Activated B cell treated with CpG ODN at 0.5 μM for 24 hours (primary cell): ENCODE measurements around the gene KDM6A. TPM values are rescaled to one million over a fixed set of nuclear protein-coding genes. Genes with fewer than 3 reads are reported as not detected.
A peak's percentile ranks its signal among the peaks of the same experiment; 100 is the strongest.
"Not testable (repeated sequence)": the region's sequence is repeated elsewhere in the genome, so short reads cannot be mapped to it uniquely, and the experiment has no call there.

ENCODE experiments used
- ATAC-seq: fragments of 200-7000 bp; cut with Tn5 transposase; one replicate; pipeline ENCODE4 v1.10.0; 2021; ENCODE audit warnings: low read depth, mild to moderate bottlenecking, moderate library complexity
- CTCF ChIA-PET: fragments of 350-600 bp; sonication (Branson Sonifier 250); formaldehyde crosslinking; loops from one replicate; lab custom pipeline; 2021; ENCODE audit warnings: antibody characterized with exemption; lab: Charles Lee
- POLR2A ChIA-PET: fragments of 350-600 bp; sonication (Branson Sonifier 250); formaldehyde crosslinking; loops from one replicate; lab custom pipeline; 2021; ENCODE audit warnings: antibody characterized with exemption; lab: Charles Lee
- DNase-seq: peaks from one replicate; pipeline ENCODE4 v3.0.0; 2022
- H3K27ac Mint-ChIP-seq: one replicate; pipeline ENCODE4 v1.8.0; 2020; ENCODE audit warnings: mixed read lengths
- H3K27me3 Mint-ChIP-seq: one replicate; pipeline ENCODE4 v1.8.0; 2021; ENCODE audit warnings: mixed read lengths
- H3K36me3 Mint-ChIP-seq: one replicate; pipeline ENCODE4 v1.8.0; 2021; ENCODE audit warnings: low read depth, mixed read lengths
- H3K4me1 Mint-ChIP-seq: one replicate; pipeline ENCODE4 v1.8.0; 2021; ENCODE audit warnings: mixed read lengths
- H3K4me3 Mint-ChIP-seq: one replicate; pipeline ENCODE4 v1.8.0; 2020; ENCODE audit warnings: mild to moderate bottlenecking, mixed read lengths
- H3K9me3 Mint-ChIP-seq: one replicate; pipeline ENCODE4 v1.8.0; 2020; ENCODE audit warnings: mixed read lengths
- intact Hi-C: fragments of 100-400 bp; cut with micrococcal nuclease; formaldehyde crosslinking; loops from one replicate; pipeline ENCODE4 v1.15.1; 2024
- total RNA-seq: library from RNA; stranded (reverse); gene quantifications from 2 replicates; pipeline ENCODE4 v1.2.3, GENCODE V29; 2022
- TF ChIP-seq, protein P1 (sequence below): fragments of 200-600 bp; IDR thresholded peaks from one replicate; pipeline ENCODE4 v1.8.0; 2022; ENCODE audit warnings: antibody characterized with exemption, mild to moderate bottlenecking

Gene KDM6A
- total RNA-seq, 1 donor from 2014 or later, result 36.0 TPM

DNA sequence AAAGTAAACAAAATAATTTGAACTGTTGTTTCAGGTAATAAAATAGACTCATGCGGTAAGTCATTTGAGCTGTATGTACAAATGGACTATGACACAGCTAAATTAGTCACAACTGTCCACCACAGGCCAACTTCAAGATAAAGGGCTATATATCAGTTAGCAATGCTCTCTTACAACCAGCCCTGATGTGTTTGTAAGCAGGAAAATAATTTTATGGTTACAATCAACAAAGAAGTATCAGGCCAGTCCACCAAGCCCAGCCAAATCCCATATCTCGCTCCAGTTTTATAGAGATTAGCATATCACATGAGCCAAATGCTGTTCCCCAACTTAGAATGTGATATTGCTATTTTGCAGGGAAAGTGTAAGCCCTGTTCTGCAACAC lies 29.7 kb upstream of the KDM6A start:
- Mint-ChIP-seq H3K27ac (no peak overlapping the region), H3K4me3 (no peak overlapping the region), H3K27me3 (no peaks in the 10 kb centered on the region), H3K9me3 (no peaks in the 10 kb centered on the region), H3K4me1 (no peaks in the 10 kb centered on the region), H3K36me3 (no peaks in the 10 kb centered on the region)
- POLR2A ChIA-PET, result no interaction called here
- TF ChIP-seq, protein P1, sequence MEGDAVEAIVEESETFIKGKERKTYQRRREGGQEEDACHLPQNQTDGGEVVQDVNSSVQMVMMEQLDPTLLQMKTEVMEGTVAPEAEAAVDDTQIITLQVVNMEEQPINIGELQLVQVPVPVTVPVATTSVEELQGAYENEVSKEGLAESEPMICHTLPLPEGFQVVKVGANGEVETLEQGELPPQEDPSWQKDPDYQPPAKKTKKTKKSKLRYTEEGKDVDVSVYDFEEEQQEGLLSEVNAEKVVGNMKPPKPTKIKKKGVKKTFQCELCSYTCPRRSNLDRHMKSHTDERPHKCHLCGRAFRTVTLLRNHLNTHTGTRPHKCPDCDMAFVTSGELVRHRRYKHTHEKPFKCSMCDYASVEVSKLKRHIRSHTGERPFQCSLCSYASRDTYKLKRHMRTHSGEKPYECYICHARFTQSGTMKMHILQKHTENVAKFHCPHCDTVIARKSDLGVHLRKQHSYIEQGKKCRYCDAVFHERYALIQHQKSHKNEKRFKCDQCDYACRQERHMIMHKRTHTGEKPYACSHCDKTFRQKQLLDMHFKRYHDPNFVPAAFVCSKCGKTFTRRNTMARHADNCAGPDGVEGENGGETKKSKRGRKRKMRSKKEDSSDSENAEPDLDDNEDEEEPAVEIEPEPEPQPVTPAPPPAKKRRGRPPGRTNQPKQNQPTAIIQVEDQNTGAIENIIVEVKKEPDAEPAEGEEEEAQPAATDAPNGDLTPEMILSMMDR, result no peak
- no peak for ATAC-seq
- DNase-seq, result no peak
- intact Hi-C loops, result no loop called here
- CTCF ChIA-PET, result no interaction called here

DNA sequence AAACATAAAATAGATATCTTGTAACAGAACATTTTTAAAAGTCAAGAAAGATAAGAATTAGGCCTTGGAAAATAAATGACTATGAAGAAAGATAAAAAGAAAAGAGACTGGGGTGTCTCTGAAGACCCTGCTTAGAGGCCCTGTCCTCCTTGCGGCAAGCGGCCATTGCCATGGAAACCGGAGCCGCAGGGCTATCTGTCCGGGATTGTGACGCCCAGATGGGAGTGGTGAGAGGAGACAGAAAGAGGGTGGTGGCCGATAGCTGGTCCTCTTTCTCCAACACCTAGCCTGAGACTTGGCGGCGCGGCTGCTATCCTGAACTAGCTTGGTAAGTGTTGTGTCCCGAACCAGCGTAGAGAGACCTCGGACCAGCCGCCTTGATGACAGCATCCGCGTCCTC lies 29.2 kb upstream of the KDM6A start, which contains the start of gene DUSP21:
DUSP21 (plus strand) TSS at position 269 of the 400 bp plus-strand sequence; CDS start at position 381, 112 bp downstream.
- POLR2A ChIA-PET, result no interaction called here
- intact Hi-C loops, result no loop called here

DNA sequence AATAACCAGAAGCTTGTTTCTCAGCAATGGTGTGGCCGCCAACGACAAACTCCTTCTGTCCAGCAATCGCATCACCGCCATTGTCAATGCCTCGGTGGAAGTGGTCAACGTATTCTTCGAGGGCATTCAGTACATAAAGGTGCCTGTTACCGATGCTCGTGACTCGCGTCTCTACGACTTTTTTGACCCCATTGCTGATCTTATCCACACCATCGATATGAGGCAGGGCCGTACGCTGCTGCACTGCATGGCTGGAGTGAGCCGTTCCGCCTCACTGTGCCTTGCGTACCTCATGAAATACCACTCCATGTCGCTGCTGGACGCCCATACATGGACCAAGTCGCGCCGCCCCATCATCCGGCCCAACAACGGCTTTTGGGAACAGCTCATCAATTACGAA lies 28.8 kb upstream of the KDM6A start:
- DNase-seq (no peak), ATAC-seq (no peak)
- Mint-ChIP-seq H3K4me1 (no peaks in the 10 kb centered on the region), H3K27me3 (no peaks in the 10 kb centered on the region), H3K9me3 (no peaks in the 10 kb centered on the region), H3K4me3 (no peak overlapping the region), H3K27ac (no peak overlapping the region), H3K36me3 (no peaks in the 10 kb centered on the region)
- TF ChIP-seq, protein P1, result no peak
- intact Hi-C loops, result no loop called here
- ChIA-PET POLR2A (no interaction called here), CTCF (no interaction called here)

More for the DNA sequence above, 29.2 kb upstream of the KDM6A start, which contains the start of gene DUSP21:
- TF ChIP-seq, protein P1, result no peak
- Mint-ChIP-seq H3K27me3 (no peaks in the 10 kb centered on the region), H3K27ac (no peak within 1 kb of the TSS), H3K4me1 (no peaks in the 10 kb centered on the region), H3K9me3 (no peaks in the 10 kb centered on the region), H3K36me3 (no peaks in the 10 kb centered on the region), H3K4me3 (no peak within 1 kb of the TSS)
- DNase-seq (no peak), ATAC-seq (no peak)
- CTCF ChIA-PET, result no interaction called here

DNA sequence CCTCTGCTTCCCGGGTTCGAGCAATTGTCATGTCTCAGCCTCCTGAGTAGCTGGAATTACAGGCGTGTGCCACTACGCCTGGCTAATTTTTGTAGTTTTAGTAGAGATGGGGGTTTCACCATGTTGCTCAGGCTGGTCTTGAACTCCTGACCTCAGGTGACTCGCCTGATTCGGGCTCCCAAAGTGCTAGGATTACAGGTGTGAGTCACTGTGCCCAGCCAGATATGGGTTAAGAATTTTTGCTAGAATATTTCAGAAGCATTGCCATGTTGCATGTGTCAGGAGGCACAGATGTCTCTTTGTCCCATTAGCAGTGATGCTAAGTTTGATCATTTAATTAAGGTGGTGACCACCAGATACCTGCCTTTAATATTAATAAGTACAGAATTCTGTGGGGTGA lies 22.1 kb upstream of the KDM6A start:
- CTCF ChIA-PET, POLR2A ChIA-PET, H3K4me3 Mint-ChIP-seq, H3K27me3 Mint-ChIP-seq, H3K4me1 Mint-ChIP-seq, ATAC-seq, H3K9me3 Mint-ChIP-seq, H3K27ac Mint-ChIP-seq, H3K36me3 Mint-ChIP-seq, DNase-seq, intact Hi-C loops: not testable (repeated sequence)

DNA sequence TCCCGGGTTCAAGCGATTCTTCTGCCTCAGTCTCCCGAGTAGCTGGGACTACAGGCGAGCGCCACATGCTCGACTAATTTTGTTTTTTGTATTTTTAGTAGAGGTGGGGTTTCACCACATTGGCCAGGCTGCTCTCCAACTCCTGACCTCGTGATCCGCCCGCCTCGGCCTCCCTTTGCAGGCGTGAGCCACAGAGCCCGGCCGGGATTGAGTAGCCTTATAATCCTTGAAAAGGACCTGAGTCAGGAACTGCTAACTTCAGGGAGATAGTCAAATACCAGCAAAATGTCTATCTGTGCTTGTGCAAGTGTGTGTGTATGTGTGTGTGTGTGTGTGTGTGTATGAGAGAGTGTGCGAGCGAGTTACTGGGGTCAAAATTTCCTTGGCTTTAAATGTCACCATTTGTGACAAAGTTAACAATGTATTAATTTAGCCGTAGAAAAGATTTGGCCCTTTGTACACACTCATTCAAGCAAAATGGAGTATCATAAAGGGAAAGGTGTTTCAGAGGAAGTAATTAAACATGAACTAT lies 1.8 kb upstream of the KDM6A start:
- H3K9me3 Mint-ChIP-seq, result no peaks in the 10 kb centered on the region
- H3K27me3 Mint-ChIP-seq, result no peaks in the 10 kb centered on the region
- no peak for ATAC-seq
- TF ChIP-seq, protein P1, result no peak
- ChIA-PET CTCF (no interaction called here), POLR2A (no interaction called here)
- intact Hi-C loops, result loop anchor here (5.0 kb wide), 1 partner anchor 36 kb away; no protein-coding TSS in a partner anchor
- H3K36me3 Mint-ChIP-seq, result peaks cover 3% of the 10 kb centered on the region
- no peak for DNase-seq
- H3K4me1 Mint-ChIP-seq, result peaks cover 19% of the 10 kb centered on the region
- H3K27ac Mint-ChIP-seq, result peak overlapping the region; percentile 30
- H3K4me3 Mint-ChIP-seq, result no peak overlapping the region
